K562 (cell line): Measurements from ENCODE around the gene POU2F1. TPM values are rescaled to one million over a fixed set of nuclear protein-coding genes. Genes with fewer than 3 reads are reported as not detected.

ENCODE experiments used
- ATF7 ChIP-seq: fragments of 450-650 bp; IDR thresholded peaks from 2 replicates; pipeline ENCODE4 v1.7.1; 2014; ENCODE audit warnings: mild to moderate bottlenecking, moderate library complexity
- BCL6 ChIP-seq: fragments of 250-450 bp; sonication (Bioruptor Pico); IDR thresholded peaks from 2 replicates; pipeline ENCODE4 v1.4.0; 2020
- ELF1 ChIP-seq: fragments of 200-800 bp; sonication (Bioruptor generic); IDR thresholded peaks from 2 replicates; pipeline ENCODE4 v1.6.1; 2016; ENCODE audit warnings: missing genetic modification characterization, missing compliant biosample characterization
- ERF ChIP-seq: fragments of 450-650 bp; formaldehyde crosslinking; IDR thresholded peaks from 2 replicates; pipeline ENCODE4 v1.4.0; 2020; ENCODE audit warnings: mild to moderate bottlenecking, mixed read lengths
- FIP1L1 ChIP-seq: fragments of 200-400 bp; formaldehyde crosslinking; IDR thresholded peaks from 2 replicates; pipeline ENCODE4 v1.6.1; 2018; ENCODE audit warnings: mild to moderate bottlenecking, low read depth, low read length; ENCODE audit not compliant: poor library complexity, severe bottlenecking
- FUS ChIP-seq: fragments of 200-400 bp; formaldehyde crosslinking; optimal IDR thresholded peaks from 2 replicates; pipeline ENCODE3; 2017; ENCODE audit warnings: low read depth, low read length
- GTF2F1 ChIP-seq: IDR thresholded peaks from 2 replicates; pipeline ENCODE4 v1.6.1; 2011; ENCODE audit warnings: low read depth, low read length, improper control_type of control experiment
- HMG20B ChIP-seq: fragments of 250-450 bp; sonication (Bioruptor Pico); IDR thresholded peaks from 2 replicates; pipeline ENCODE4 v1.5.0; 2021; ENCODE audit warnings: mild to moderate bottlenecking
- MTA3 ChIP-seq: fragments of 450-650 bp; formaldehyde crosslinking; IDR thresholded peaks from 2 replicates; pipeline ENCODE4 v1.6.1; 2017; ENCODE audit warnings: mild to moderate bottlenecking, borderline replicate concordance
- NCOA2 ChIP-seq, 2 experiments: fragments of 450-650 bp; IDR thresholded peaks; 2 replicates each; pipeline ENCODE4 v1.6.1; 2018; ENCODE audit warnings: mild to moderate bottlenecking in 2 of 2, moderate library complexity in 1 of 2; ENCODE audit not compliant: partially characterized antibody in 2 of 2
- NCOA4 ChIP-seq: fragments of 450-650 bp; IDR thresholded peaks from 2 replicates; pipeline ENCODE4 v1.6.1; 2018; ENCODE audit warnings: mild to moderate bottlenecking; ENCODE audit not compliant: partially characterized antibody
- NFATC3 ChIP-seq: fragments of 450-650 bp; IDR thresholded peaks from 2 replicates; pipeline ENCODE4 v1.6.1; 2017; ENCODE audit warnings: mild to moderate bottlenecking
- NFIC ChIP-seq: fragments of 450-650 bp; IDR thresholded peaks from 2 replicates; pipeline ENCODE4 v1.6.1; 2017; ENCODE audit warnings: mild to moderate bottlenecking, inconsistent platforms
- NFRKB ChIP-seq: fragments of 450-650 bp; IDR thresholded peaks from 2 replicates; pipeline ENCODE4 v1.6.1; 2016; ENCODE audit warnings: low read depth
- PHF21A ChIP-seq: fragments of 450-650 bp; IDR thresholded peaks from 2 replicates; pipeline ENCODE4 v1.6.1; 2017; ENCODE audit warnings: low read depth, borderline replicate concordance
- PPARD ChIP-seq: fragments of 250-450 bp; sonication (Bioruptor Pico); IDR thresholded peaks from 2 replicates; pipeline ENCODE4 v1.8.0; 2022; ENCODE audit warnings: inconsistent platforms, mild to moderate bottlenecking, moderate library complexity
- RBM14 ChIP-seq: fragments of 200-400 bp; formaldehyde crosslinking; IDR thresholded peaks from 2 replicates; pipeline ENCODE4 v1.6.1; 2018; ENCODE audit warnings: low read depth, mild to moderate bottlenecking, low read length, moderate library complexity, borderline replicate concordance; ENCODE audit not compliant: insufficient read depth
- SNIP1 ChIP-seq: fragments of 450-650 bp; IDR thresholded peaks from 2 replicates; pipeline ENCODE4 v1.7.1; 2017; ENCODE audit warnings: low read depth, mild to moderate bottlenecking
- XRCC3 ChIP-seq: fragments of 450-650 bp; IDR thresholded peaks from 2 replicates; pipeline ENCODE4 v1.6.1; 2017; ENCODE audit warnings: mild to moderate bottlenecking, moderate library complexity
- ZBTB17 ChIP-seq: fragments of 450-650 bp; formaldehyde crosslinking; IDR thresholded peaks from 2 replicates; pipeline ENCODE4 v1.4.0; 2020; ENCODE audit warnings: mild to moderate bottlenecking
- ZNF696 ChIP-seq: fragments of 250-450 bp; sonication (Bioruptor Pico); conservative IDR thresholded peaks from 2 replicates; pipeline ENCODE4 v1.4.0; 2020; ENCODE audit warnings: mild to moderate bottlenecking, moderate library complexity
- ZNF76 ChIP-seq: fragments of 250-450 bp; sonication (Bioruptor Pico); IDR thresholded peaks from 2 replicates; pipeline ENCODE4 v1.4.0; 2020; ENCODE audit warnings: mild to moderate bottlenecking, moderate library complexity, borderline replicate concordance
- polyA plus RNA-seq, 8 experiments: library from polyadenylated mRNA; depleted of rRNA in 4 of 8; stranded (reverse) in 5 of 8; unstranded in 3 of 8; fragments of >200 nt; fragmentation: Nextera tagmentation in 2 of 8; fragmentation: Illumina TruSeq in 1 of 8; extraction: Ambion mirVana in 2 of 8; extraction: Trizol in 1 of 8; gene quantifications; 2 replicates each; pipeline versions ENCODE4 v1.2.1 to v1.2.3, GENCODE V29; 2011 to 2014; ENCODE audit warnings: inconsistent platforms in 1 of 8, missing spikeins in 1 of 8
- total RNA-seq, 7 experiments: library from RNA; depleted of rRNA in 6 of 7; stranded (reverse); fragments of >200 nt in 6 of 7; fragmentation: Illumina TruSeq in 2 of 7; extraction: Trizol in 2 of 7; gene quantifications; 2 replicates each; pipeline versions ENCODE4 v1.2.1 to v1.2.3, GENCODE V29; 2011 to 2021; ENCODE audit warnings: low replicate concordance in 1 of 7
- TF ChIP-seq, protein P1 (sequence below): fragments of 450-650 bp; IDR thresholded peaks from 2 replicates; pipeline ENCODE4 v1.6.1; 2016; ENCODE audit warnings: borderline replicate concordance
- TF ChIP-seq, protein P2 (sequence below): sonication (generic); formaldehyde crosslinking; IDR thresholded peaks from 2 replicates; pipeline ENCODE4 v1.8.1; 2023; ENCODE audit warnings: mild to moderate bottlenecking, missing genetic modification reagents
- TF ChIP-seq, protein P3 (sequence below): sonication (generic); formaldehyde crosslinking; IDR thresholded peaks from 2 replicates; pipeline ENCODE4 v1.5.0; 2020; ENCODE audit warnings: missing genetic modification reagents

Gene POU2F1
- total and polyA plus RNA-seq, 9 of the 15 experiments (the other 6 are each of a cell fraction or from before 2014, with no cell fraction given): 2.6 to 22.3 (median 8.8) TPM

DNA sequence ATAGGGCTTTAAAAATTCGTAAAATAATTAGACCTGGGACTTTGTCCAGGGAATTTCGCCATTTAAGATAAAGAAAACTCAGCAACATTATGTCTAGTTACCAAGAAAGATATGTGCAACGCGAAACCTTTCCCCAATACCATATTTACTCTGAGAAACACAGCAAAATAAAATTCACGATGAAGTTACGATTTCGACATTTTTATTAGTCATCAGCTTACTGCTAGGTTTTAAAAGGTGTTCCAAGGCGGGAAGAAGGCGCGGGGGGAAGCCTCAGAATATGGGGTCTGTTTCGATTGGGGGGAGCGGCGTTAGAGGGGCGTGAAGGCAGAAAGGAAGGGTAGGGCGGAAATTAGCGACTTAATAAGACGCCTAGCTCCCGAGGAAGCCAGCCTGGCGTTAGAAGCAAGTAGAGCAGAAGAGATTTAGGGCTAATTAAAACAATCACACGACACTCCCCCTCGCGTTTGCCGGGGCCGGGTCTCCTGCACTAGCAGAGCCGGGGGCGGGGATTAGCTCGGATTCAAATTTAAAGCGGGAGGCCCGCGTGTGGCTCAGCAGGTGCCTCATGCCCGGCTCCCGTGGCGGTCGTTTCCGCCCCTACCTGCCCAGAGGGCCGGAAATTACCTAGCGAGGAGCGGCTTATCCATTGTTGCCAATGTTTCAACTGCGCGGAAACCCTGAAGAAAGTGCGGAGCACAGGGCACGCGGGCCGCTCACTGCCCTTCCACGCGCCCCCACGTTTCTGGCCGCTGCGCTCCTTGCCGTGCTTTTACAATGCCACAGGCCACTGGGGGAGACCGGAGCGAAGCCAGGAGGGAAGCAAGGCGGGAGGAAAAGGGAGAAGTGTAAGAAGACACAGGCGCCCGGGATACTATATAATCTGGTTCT lies 795 bp upstream of the POU2F1 start (continued):
- TF ChIP-seq ZNF696 (no peak), NFIC (peak; percentile 38; the same call in 1 of the 2 replicates), NCOA4 (no peak), ZBTB17 (CRISPR knock-in tag) (peak; percentile 78; the same call in 1 of the 2 replicates), NFRKB (peak; percentile 72), ERF (CRISPR knock-in tag) (peak; percentile 90; the same call in 1 of the 2 replicates), ATF7 (peak; percentile 83), SNIP1 (no peak), NCOA2 (IDR thresholded peaks at IDR 0.05; ENCODE audit: partially characterized antibody in 2 of 2) (no peak), FIP1L1 (peak; percentile 92), MTA3 (peak; percentile 76), BCL6 (CRISPR knock-in tag) (no peak), FUS (no peak), PHF21A (0 out of 2 replicates have a peak, but pooled peaks have one; percentile 69), RBM14 (0 out of 2 replicates have a peak, but pooled peaks have one; percentile 58), ELF1 (tag) (0 out of 2 replicates have a peak, but pooled peaks have one; percentile 58), GTF2F1 (no peak), PPARD (CRISPR knock-in tag) (no peak), HMG20B (CRISPR knock-in tag) (no peak), XRCC3 (no peak), NFATC3 (no peak), ZNF76 (CRISPR knock-in tag) (no peak)
- TF ChIP-seq, protein P1, sequence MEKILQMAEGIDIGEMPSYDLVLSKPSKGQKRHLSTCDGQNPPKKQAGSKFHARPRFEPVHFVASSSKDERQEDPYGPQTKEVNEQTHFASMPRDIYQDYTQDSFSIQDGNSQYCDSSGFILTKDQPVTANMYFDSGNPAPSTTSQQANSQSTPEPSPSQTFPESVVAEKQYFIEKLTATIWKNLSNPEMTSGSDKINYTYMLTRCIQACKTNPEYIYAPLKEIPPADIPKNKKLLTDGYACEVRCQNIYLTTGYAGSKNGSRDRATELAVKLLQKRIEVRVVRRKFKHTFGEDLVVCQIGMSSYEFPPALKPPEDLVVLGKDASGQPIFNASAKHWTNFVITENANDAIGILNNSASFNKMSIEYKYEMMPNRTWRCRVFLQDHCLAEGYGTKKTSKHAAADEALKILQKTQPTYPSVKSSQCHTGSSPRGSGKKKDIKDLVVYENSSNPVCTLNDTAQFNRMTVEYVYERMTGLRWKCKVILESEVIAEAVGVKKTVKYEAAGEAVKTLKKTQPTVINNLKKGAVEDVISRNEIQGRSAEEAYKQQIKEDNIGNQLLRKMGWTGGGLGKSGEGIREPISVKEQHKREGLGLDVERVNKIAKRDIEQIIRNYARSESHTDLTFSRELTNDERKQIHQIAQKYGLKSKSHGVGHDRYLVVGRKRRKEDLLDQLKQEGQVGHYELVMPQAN: peak; percentile 99
- TF ChIP-seq, protein P2, sequence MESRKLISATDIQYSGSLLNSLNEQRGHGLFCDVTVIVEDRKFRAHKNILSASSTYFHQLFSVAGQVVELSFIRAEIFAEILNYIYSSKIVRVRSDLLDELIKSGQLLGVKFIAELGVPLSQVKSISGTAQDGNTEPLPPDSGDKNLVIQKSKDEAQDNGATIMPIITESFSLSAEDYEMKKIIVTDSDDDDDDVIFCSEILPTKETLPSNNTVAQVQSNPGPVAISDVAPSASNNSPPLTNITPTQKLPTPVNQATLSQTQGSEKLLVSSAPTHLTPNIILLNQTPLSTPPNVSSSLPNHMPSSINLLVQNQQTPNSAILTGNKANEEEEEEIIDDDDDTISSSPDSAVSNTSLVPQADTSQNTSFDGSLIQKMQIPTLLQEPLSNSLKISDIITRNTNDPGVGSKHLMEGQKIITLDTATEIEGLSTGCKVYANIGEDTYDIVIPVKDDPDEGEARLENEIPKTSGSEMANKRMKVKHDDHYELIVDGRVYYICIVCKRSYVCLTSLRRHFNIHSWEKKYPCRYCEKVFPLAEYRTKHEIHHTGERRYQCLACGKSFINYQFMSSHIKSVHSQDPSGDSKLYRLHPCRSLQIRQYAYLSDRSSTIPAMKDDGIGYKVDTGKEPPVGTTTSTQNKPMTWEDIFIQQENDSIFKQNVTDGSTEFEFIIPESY (CRISPR knock-in tag): peak; percentile 88
- TF ChIP-seq, protein P3, sequence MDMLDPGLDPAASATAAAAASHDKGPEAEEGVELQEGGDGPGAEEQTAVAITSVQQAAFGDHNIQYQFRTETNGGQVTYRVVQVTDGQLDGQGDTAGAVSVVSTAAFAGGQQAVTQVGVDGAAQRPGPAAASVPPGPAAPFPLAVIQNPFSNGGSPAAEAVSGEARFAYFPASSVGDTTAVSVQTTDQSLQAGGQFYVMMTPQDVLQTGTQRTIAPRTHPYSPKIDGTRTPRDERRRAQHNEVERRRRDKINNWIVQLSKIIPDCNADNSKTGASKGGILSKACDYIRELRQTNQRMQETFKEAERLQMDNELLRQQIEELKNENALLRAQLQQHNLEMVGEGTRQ (CRISPR knock-in tag): no peak
